ENCODE measurements around the gene SH3RF3. TPM values are rescaled to one million over a fixed set of nuclear protein-coding genes. Genes with fewer than 3 reads are reported as not detected.
A peak's percentile ranks its signal among the peaks of the same experiment; 100 is the strongest.

SH3RF3 gene
- total RNA-seq, 2 donors from 2014 or later = 1.3 to 2.7 TPM

DNA sequence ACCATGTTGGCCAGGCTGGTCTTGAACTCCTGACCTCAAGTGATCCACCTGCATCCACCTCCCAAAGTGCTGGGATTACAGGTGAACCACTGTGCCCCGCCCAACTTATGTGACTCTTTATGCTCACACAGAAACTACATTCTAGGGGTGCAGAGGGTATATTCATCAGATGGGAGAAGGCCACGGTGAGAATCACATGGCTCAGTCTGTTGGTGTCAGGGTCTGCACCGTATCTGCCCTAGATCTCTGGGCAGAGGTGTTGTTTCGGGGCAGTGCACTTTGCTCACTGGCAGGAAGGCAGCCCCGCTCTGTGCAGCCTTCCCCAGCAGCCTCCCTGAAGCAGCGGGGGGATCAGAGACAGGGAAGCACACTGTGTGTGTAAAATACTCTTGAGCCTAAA, 76.4 kb downstream of the SH3RF3 start:
- intact Hi-C loops (cut with DNase I, micrococcal nuclease) = no loop called here
- no peak for ATAC-seq
- DNase-seq = no peak

DNA sequence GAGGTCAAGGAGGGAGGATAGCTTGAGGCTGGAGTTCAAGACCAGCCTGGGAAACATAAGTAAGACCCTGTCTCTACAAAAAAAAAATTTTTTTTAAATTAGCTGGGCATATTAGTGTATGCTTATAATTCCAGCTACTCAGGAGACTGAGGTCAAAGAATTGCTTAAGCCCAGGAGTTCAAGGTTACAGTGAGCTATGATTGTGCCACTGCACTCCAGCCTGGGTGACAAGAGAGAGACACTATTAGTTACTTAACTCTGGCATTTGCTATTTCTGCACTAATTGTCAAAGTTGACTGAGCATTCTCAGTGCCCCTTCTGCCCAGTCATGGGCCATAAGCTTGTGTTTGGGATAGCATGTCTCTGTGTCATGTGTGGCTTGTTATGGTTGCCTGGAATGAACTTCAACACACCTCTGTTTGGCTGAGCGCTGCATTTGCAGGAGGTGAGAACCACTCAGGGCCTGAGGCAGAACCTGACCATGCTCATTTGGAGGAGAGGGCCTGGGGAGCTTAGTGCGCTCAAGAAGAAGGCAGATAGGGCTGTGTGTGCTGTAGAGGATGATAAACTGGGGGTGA, 77.7 kb downstream of the SH3RF3 start:
- intact Hi-C loops (cut with DNase I, micrococcal nuclease) = no loop called here
- no peak for ATAC-seq
- no peak for DNase-seq

DNA sequence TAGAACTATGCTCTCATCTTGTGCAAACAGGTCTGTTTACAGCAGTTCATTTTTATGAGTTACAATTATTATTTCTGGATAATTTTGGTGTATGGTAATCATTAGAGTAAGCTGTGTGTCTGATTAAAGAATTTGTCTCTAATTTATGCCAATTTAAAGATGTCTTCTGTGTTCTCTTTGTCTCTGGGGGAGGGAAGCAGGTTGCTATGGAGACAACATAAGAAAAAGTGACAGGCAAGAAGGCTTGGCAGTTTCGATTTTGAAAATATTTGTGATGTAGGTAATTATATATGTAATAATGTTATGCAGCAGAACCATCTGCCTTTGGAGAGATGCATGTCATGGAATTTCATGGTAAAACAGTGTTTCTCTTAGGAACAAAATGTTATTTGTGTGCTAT, 78.2 kb downstream of the SH3RF3 start:
- ATAC-seq (no peak), DNase-seq (no peak)
- intact Hi-C loops (cut with DNase I, micrococcal nuclease) = no loop called here

DNA sequence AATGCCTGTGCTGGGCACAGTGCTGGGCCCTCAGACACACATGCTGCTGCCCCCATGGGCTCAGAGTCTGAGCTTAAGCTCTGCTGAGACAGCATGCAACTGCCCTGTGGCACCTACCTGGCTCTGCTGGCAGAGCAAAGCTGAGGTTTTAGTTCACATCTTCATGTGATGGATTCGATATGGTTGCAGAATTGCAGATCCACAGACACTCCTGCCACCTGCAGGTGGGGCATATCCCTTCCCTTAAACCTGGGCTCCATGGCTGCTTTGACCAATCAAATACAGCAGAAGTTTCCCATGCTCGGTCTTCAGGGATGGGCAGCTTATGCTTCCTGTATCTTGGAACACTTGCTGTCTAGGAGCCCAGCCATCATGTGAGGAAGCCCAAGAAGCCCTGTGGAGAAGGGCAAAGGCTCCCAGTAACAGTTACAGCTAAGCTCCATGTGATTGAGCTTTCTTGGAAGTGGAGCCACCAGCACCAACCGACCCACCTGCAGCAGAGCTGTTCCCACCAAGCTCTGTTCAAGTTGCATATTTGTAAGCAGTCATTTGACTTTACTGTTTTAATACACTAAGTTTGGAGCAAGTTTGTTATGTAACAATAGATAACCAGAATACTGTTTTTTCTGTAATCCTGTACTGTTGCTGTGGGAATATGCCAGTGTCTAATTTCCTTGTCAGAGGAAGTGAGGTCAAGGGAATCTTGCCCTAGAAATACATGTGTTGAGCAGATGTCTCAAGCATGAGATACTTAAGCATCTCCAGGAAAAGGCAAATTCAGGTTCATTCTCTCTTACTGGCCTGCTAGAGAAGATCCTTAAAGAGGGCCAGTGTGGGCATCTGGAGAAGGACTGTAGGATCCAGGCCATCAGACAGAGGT, 79.3 kb downstream of the SH3RF3 start:
- DNase-seq (no peak), ATAC-seq (no peak)
- intact Hi-C loops (cut with DNase I, micrococcal nuclease) = no loop called here

DNA sequence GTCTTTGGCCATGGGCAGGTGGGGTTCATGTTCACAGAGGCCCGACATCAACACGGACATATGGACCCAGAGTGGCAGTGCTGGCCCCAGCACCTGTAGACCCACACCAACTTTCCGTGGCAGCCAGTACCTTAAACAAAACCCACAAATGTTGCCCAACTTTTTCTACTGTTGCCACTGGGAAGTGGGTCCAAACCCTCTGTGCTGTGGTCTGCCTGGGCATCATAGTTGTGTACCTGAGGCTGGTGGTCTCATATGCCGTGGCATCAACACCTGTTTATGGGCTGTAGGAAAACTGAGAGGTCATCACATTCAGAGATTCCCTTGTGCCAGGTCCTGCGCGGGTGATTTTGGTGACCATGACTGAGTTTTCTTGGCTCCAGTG, 79.9 kb downstream of the SH3RF3 start:
- intact Hi-C loops (cut with DNase I, micrococcal nuclease) = no loop called here
- ATAC-seq (no peak), DNase-seq (no peak)

DNA sequence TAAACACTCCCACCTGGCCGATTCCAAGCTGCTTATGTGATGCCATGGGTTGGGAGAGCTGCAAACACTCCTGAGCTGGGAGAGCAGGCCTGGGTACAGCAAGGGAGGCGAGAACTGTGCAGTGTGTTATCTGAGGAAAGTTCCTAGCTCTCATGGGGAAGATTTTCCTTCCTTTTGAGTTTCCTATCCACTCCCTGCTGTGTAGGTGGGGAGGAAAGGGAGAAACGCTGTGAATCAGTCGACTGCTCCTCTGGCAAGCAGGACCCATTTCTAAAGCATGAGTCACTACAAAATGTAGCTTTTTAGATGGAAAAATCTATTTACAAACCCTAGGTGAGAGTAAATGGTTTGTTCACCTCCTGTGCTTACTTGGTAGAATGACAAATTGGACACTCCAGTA, 80.4 kb downstream of the SH3RF3 start:
- no peak for DNase-seq
- no peak for ATAC-seq
- intact Hi-C loops (cut with DNase I, micrococcal nuclease) = no loop called here

DNA sequence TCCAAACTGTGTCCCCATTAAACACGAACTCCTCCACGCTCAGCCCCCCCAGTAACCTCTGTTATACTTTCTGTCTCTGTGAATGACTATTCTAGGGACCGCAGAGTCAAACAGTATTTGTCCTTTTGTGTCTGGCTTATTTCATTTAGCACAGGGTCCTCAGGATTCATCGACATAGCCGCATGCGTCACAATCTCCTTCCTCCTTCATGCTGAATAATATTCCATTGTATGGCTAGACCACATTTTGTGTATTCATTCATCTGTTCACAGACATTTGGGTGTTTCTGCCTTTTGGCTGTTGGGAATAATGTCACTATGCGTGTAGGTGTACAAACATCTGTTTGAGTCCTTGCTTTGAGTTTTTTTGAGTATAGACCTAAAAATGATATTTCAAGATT, 80.9 kb downstream of the SH3RF3 start:
- ATAC-seq (no peak), DNase-seq (no peak)
- intact Hi-C loops (cut with DNase I, micrococcal nuclease) = no loop called here

DNA sequence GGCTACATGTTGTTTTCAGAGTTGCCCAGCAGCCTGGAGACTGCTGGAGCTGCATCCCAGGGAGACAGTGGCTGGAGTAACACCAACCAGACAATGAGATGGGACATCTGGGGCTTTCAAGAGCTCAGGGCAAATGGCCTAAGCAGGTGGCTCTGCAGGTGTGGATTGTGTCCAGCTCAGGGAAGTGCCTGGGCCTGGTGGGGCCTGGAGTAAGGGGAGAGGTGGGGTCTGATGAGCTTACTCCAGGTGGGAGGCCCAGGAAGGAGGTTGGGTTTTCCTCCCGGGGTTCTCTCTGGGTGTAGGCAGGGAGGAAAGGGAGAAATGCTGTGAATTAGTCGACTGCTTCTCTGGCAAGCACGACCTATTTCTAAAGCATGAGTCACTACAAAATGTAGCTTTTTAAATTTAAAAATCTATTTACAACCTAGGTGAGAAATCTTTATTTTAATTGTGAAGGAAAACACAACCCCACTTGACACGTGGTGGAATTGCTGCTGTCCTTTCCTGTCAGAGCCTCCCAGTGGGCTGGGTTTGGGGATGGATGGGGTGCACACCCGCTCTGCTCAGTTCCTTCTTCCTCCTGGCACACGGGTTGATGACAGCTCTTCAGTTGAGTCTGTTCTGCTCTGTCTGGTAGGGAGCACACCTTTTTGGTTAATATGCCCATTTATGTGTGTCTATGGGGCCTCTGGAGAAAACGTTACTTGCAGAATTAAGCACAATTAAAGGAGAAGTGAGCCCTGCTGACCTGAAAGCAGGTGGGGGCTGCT, 81.6 kb downstream of the SH3RF3 start:
- DNase-seq = no peak
- intact Hi-C loops (cut with DNase I, micrococcal nuclease) = no loop called here
- no peak for ATAC-seq

DNA sequence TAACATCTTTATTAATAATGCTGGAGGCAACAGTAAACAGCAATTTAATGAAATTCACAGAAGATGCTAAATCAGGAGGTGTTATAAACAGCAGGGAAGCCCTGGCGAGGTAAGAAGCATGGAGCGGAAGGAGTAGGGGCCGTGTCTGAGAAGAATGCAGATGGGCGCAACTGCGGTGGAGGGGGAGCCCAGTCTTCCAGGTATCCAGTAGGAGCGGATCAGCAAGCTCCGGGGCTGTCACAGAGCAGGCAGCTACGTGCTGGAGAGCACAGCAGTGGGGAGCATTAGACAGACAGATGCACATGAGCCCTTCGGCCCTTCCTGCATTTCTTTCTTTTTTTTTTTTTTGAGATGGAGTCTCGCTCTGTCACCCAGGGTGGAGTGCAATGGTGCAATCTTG, 82.3 kb downstream of the SH3RF3 start:
- DNase-seq = no peak
- intact Hi-C loops (cut with DNase I, micrococcal nuclease) = no loop called here
- no peak for ATAC-seq

DNA sequence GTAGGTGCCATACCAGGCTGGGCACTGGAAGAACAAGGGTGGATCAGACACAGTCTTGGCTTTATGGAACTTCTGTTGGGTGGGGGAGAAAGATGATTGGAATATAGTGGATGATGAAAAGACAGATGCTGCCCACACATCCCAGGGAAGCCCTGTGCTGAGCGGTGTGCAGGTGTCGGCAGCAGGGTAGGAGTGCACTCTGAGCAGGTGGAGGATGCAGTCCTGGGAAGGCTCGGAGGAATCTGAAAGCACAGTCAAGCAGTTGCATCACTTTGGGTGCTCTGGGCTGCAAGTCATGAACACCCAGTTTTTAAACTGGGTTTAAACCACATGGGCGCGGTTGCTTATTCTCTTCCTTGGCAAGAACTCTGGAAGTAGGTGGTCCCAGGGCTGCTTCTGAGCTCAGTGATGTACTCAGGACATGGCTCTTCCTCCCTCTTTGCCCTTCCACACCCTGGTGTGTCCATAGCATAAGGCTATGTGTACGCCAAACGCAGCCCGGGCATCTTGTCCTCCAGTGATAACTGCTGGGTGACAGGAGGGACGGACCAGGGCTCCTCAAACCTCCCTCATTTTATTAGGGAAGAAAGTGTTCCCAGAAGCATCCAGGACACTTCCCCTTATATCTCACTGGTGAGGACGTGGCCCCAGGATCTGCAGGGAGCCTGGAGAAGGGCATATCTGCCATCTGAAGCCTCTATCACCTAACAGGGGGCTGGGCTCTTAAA, 84.0 kb downstream of the SH3RF3 start:
- ATAC-seq (no peak), DNase-seq (no peak)
- intact Hi-C loops (cut with DNase I, micrococcal nuclease) = no loop called here

DNA sequence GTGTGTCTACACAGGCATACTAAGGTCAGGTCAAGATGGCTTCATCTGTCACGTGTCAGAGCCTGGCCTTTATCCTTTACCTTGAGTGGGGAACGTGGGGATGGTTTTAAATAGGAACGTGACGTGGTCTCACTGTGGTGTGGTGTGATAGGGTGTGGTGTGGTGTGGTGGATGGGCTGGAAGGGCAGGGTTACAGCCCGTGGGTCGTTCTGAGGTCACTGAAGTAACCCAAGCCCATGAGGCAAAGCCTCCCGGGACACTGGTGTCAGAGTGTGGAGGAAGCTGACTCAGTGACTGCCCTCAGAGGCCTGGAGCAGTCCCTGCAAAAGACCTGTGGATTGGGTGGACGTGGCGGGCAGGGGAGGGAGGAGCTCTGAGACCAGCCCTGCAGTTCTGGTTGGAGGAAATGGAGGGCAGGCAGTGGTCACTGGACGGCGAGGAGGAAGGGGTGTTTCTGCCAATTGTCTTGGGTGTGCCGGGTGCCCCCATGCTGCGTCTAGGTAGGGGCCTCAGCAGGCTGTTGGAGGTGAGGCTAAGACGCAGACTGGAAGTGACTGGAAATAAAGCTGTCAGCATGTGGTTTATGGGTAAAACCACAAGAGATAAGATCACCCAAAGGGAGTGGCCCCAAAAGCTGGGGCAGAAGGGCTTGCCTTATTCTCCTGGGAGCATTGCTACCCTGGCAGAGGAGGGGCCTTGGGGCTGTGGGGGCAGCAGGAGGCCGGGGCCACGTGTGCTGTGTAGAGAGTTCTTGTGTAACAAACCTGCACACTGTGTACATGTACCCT, 84.8 kb downstream of the SH3RF3 start:
- DNase-seq = no peak
- peak; percentile 23 for ATAC-seq
- intact Hi-C loops (cut with DNase I, micrococcal nuclease) = no loop called here

DNA sequence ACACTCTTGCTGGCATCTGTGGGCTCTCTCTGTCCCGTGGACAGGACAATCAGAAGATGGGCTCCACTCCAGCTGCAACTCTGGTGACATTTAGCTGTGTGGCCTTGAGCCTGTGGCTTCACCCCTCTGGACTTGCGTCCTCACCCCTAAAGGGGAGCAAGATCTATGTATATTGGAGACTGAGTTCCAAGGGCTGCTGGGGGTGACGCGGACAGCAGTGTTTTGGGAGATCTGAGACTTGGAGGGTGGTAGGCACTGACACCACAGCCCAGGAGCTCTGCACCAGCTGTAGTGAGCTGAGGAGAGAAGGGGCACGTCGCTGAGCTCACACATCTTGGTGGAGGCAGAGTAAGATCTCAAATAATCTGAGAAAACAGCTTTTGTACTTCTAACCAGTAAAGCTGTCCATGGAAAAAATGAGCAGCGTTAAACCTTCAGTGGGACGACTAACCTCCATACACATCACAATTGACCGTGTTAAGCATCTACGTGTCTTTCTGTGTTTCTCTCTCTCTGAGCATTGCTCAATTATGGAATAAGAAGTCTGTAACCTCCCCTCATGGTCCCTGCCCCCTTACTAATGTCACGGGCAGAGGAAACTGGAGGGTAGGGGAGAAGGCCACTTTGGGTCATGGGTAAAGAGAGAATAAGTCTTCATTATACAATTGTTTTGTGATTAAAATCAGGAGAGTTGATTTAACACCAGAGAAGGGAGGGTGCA, 85.8 kb downstream of the SH3RF3 start:
- DNase-seq = no peak
- intact Hi-C loops (cut with DNase I, micrococcal nuclease) = no loop called here
- no peak for ATAC-seq

DNA sequence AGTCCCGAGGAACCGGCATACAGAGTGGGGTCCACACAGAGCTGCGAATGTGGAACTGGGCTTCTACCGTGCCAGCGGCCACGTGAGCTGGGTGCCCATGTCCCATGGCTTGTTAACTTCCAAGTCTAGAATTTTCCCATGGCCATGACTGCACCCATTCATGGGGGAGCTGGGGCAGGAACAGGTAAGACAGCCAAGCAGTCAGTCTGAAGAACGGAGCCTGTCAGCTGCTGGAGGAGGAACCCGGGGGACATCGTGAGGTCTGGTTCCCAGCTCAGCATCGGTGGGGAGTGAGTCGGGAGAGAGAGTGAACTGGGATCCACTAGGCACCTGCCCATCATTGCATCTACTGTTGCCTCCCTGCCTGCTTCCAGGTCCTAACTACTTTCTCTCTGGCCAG, 86.9 kb downstream of the SH3RF3 start:
- intact Hi-C loops (cut with DNase I, micrococcal nuclease) = no loop called here
- DNase-seq (no peak), ATAC-seq (no peak)

DNA sequence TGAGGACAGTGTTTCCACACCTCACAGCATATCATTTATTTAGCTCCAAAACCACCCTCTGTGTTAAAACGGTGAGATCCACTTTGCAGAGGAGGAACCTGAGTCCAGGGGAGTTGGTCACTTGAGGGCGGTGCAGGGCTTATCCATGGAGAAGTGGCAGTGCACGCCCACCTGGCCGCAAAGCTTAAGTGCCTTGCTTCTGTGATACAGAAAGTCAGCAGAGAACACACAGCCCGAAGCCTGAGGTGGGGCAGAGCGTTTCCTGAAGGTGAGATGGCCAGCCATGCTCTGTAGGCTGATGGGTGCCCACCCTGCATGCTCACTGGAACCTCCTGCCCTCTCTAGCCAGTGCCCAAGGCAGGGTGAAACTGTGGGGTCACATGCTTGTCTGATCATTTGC, 87.3 kb downstream of the SH3RF3 start:
- intact Hi-C loops (cut with DNase I, micrococcal nuclease) = no loop called here
- ATAC-seq = peak; percentile 62

DNA sequence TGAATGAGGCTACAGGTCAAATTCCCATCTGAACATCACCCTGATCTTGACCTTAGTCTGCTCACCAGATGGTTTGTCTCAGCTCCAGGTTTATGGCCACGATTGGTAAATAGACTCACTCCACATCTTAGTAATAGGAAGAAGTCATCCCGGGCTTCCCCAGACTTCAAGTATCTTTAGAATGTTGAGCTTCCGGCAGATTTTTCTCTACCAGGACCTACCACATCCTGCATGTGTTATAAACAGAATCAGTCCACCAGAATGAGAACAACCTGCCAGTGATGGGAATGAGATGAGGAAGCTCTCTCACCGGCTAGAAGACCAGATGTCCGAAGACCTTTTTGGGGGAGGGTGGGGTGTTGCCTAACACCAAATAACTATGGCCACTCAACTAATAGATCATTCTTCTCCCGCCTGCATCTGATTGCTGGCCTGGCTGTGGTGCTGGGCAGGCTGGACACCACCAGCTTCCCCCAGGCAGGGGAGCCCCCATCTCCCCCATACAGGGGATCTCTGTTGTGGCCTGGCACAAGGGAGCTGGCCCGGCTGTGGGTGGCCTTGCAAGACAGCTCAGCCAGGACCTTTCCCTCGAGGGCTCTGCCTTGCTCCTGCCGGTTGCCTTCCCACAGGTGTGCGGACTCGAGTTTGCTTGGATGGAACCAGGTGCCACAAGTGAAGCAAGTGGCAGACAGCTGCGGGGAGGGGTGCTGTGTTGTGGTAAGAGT, 88.5 kb downstream of the SH3RF3 start:
- no peak for DNase-seq
- intact Hi-C loops (cut with DNase I, micrococcal nuclease) = no loop called here

More for the DNA sequence above, 87.3 kb downstream of the SH3RF3 start:
- DNase-seq = peak in 1 of 2 donors; percentile 55

DNA sequence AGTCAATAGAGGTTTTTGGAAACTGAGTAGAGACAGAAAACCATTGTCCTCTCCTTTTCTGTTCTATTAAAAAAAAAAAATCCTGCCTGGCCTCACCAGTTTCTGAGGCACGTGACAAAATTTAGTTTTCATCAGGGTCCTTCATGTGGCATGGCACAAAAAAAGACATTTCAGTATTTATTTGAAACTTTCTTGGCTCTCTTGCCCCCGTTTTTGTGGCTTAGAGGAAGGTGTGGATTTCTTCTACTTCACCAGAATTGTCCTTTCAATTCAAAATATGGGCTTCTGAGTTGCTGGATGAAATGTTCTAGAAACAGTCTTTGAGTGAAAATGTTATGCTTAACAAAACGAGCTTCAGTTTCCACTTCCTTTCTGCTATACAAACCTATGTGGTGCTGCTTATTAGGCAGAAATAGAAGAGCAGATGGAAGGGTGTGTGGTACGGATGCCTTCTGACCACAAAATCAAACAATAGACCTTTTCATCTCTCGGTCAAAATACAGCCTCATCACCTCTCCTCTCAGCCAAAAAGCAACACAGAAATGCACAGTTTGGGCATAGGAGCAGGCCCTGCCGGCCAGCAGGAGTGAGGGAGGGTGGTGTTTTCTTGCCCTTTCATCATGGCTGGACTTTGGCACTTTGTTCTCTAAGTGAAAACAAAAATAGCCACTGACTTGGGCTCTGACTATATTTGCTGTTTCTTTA, 89.2 kb downstream of the SH3RF3 start:
- peak; percentile 64 for ATAC-seq

More for the DNA sequence above, 88.5 kb downstream of the SH3RF3 start:
- ATAC-seq = peak; percentile 70

DNA sequence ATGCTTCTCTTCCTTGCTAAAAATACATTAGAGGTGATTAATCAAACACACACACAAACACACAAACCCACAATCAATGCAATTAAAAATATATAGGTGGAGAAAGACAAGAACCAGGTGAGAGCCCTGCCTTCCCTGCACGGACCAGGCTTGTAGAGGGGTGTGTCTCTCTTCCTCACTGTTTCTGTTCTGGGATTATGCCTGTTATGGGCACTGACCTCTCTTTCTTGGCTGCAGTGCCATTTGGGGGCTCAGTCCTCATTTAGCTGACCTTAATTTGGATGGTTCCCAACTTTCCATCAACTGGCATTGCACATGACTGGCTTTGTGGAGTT, 89.8 kb downstream of the SH3RF3 start:
- ATAC-seq (peak; percentile 58), DNase-seq (no peak)
- intact Hi-C loops (cut with DNase I, micrococcal nuclease) = no loop called here

More for the DNA sequence above, 89.2 kb downstream of the SH3RF3 start:
- DNase-seq = no peak
- intact Hi-C loops (cut with DNase I, micrococcal nuclease) = no loop called here

Measured in left colon (tissue), 2 donors.